HG03135 (cell line): ENCODE measurements around the gene FTCD.
"Not testable (repeated sequence)": the region's sequence is repeated elsewhere in the genome, so short reads cannot be mapped to it uniquely, and the experiment has no call there.

Source experiments
- ATAC-seq: cut with Tn5 transposase; IDR thresholded peaks from one replicate; pipeline ENCODE4 v1.9.1; 2021; ENCODE audit warnings: mild to moderate bottlenecking, moderate library complexity; ENCODE audit not compliant: unreplicated experiment

FTCD gene

GRCh38 chr21:46155514-46156377 lies at the start of gene FTCD:
FTCD (minus strand) TSS chr21:46155579; CDS start chr21:46155523, 56 bp downstream.
- no peak for ATAC-seq

GRCh38 chr21:46205166-46205565 lies 49.8 kb upstream of the FTCD start:
- ATAC-seq, result no peak

GRCh38 chr21:46203203-46203600 lies 47.8 kb upstream of the FTCD start:
- no peak for ATAC-seq

GRCh38 chr21:46202592-46203202 lies 47.3 kb upstream of the FTCD start:
- no peak for ATAC-seq

- not testable (repeated sequence) for ATAC-seq
Measured at GRCh38 chr21:46200877-46201803, 45.8 kb upstream of the FTCD start.

- ATAC-seq, result no peak
Measured at GRCh38 chr21:46199436-46200373, 44.3 kb upstream of the FTCD start.

- no peak for ATAC-seq
Measured at GRCh38 chr21:46196733-46197132, 41.4 kb upstream of the FTCD start.

GRCh38 chr21:46195595-46196195 lies 40.3 kb upstream of the FTCD start:
- no peak for ATAC-seq

- ATAC-seq, result no peak
Measured at GRCh38 chr21:46194374-46195334, 39.3 kb upstream of the FTCD start.

GRCh38 chr21:46193829-46194373 lies 38.5 kb upstream of the FTCD start:
- ATAC-seq, result no peak

- no peak for ATAC-seq
Measured at GRCh38 chr21:46191686-46192575, 36.6 kb upstream of the FTCD start.

GRCh38 chr21:46191257-46191685 lies 35.9 kb upstream of the FTCD start:
- no peak for ATAC-seq

- no peak for ATAC-seq
Measured at GRCh38 chr21:46190491-46191131, 35.2 kb upstream of the FTCD start.

- ATAC-seq, result no peak
Measured at GRCh38 chr21:46189959-46190490, 34.6 kb upstream of the FTCD start.

GRCh38 chr21:46189213-46189958 lies 34.0 kb upstream of the FTCD start:
- no peak for ATAC-seq
